Endodermal cell (in vitro differentiated cells): ENCODE results near the gene HLA-DRB5. TPM values are rescaled to one million over a fixed set of nuclear protein-coding genes. Genes with fewer than 3 reads are reported as not detected.
"Not testable (repeated sequence)": the region's sequence is repeated elsewhere in the genome, so short reads cannot be mapped to it uniquely, and the experiment has no call there.

ENCODE experiments used
- DNase-seq: peaks from one replicate; pipeline ENCODE4 v3.0.0-alpha.2; 2017
- H3K27ac ChIP-seq: 2 replicates; pipeline ENCODE4 v1.5.1; 2013; ENCODE audit warnings: mild to moderate bottlenecking, low read depth, low read length, moderate library complexity
- H3K27me3 ChIP-seq: 2 replicates; pipeline ENCODE4 v1.6.1; 2013; ENCODE audit warnings: mild to moderate bottlenecking, low read length, moderate library complexity; ENCODE audit not compliant: insufficient read depth, control insufficient read depth, poor library complexity, severe bottlenecking
- H3K36me3 ChIP-seq: 2 replicates; pipeline ENCODE4 v1.7.0; 2013; ENCODE audit warnings: mild to moderate bottlenecking, low read length, moderate library complexity; ENCODE audit not compliant: control insufficient read depth, insufficient read depth
- H3K4me1 ChIP-seq: one replicate; pipeline ENCODE4 v1.7.0; 2013; ENCODE audit warnings: low read length; ENCODE audit not compliant: control insufficient read depth, insufficient read depth
- H3K4me3 ChIP-seq: 2 replicates; pipeline ENCODE4 v1.5.1; 2013; ENCODE audit warnings: mild to moderate bottlenecking, low read length, moderate library complexity
- H3K9ac ChIP-seq: 2 replicates; pipeline ENCODE4 v1.6.1; 2013; ENCODE audit warnings: mild to moderate bottlenecking, low read length, moderate library complexity; ENCODE audit not compliant: poor library complexity, severe bottlenecking; ENCODE audit errors: extremely low read depth
- H3K9me3 ChIP-seq: 2 replicates; pipeline ENCODE4 v1.6.1; 2013; ENCODE audit warnings: mild to moderate bottlenecking, low read length, moderate library complexity; ENCODE audit not compliant: control insufficient read depth
- H3K27ac Mint-ChIP-seq: 2 replicates; pipeline ENCODE4 v1.8.0; 2020; ENCODE audit warnings: mixed read lengths
- H3K27me3 Mint-ChIP-seq: 2 replicates; pipeline ENCODE4 v1.8.0; 2021; ENCODE audit warnings: mild to moderate bottlenecking, mixed read lengths; ENCODE audit not compliant: insufficient read depth
- H3K36me3 Mint-ChIP-seq: 2 replicates; pipeline ENCODE4 v1.8.0; 2020; ENCODE audit warnings: low read depth, mixed read lengths
- H3K4me1 Mint-ChIP-seq: 2 replicates; pipeline ENCODE4 v1.8.0; 2020; ENCODE audit warnings: mixed read lengths
- H3K4me3 Mint-ChIP-seq: 2 replicates; pipeline ENCODE4 v1.8.0; 2020; ENCODE audit warnings: mild to moderate bottlenecking, moderate library complexity, mixed read lengths
- H3K9me3 Mint-ChIP-seq: 2 replicates; pipeline ENCODE4 v1.8.0; 2020; ENCODE audit warnings: mild to moderate bottlenecking, mixed read lengths
- CTCF ChIP-seq: fragments of 200-600 bp; sonication (generic); conservative IDR thresholded peaks from 2 replicates; pipeline ENCODE4 v1.5.0; 2021; ENCODE audit warnings: antibody characterized with exemption, mild to moderate bottlenecking
- WGBS, 2 experiments: methylation state at CpG; one replicate each; pipeline versions ENCODE4 v1.1.5 to v1.1.7; 2013; ENCODE audit warnings: missing lambda C conversion rate in 2 of 2, mixed read lengths in 1 of 2; ENCODE audit not compliant: insufficient coverage in 1 of 2, insufficient read length in 1 of 2; 5-methylcytosine and 5-hydroxymethylcytosine counted together
- total RNA-seq, 2 donors: library from RNA; stranded (reverse); fragmentation: NEBNext Ultra II Directional in 1 of 2; extraction: Animal tissue kit (Norgen Biotek cat#: 25700) in 1 of 2; gene quantifications; 2 replicates in 1 of 2; 3 replicates in 1 of 2; pipeline ENCODE4 v1.2.1, GENCODE V29; 2021

The HLA-DRB5 gene
- total RNA-seq, 2 donors from 2014 or later = 0.71 to 0.92 TPM

- H3K4me3 Mint-ChIP-seq = no peak overlapping the region
- no peak for TF ChIP-seq CTCF
- H3K4me1 ChIP-seq = no peaks in the 10 kb centered on the region
These were observed 23.1 kb upstream of the HLA-DRB5 start for GRCh38 chr6:32553037-32553742.

DNA sequence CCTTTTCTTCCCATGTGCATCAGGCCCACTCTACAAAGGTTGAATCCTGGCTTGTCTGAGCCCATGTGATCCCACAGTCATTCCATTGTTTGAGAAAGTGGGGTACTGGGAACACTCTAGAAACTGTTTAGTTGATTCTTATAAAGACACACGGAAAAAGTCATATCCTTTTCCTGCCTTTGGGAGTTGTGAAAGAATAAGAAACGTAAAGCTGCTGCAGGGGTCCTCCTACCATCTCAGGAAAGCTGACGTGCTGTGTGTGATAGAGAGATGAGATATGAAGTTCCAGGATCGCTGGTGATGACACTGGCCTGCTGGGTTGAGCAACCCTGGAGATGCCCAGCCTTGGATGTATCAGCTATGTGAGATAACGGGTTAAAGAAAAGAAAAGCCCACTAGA lies 21.3 kb upstream of the HLA-DRB5 start:
- Histone ChIP-seq H3K4me1 (no peaks in the 10 kb centered on the region), H3K4me3 (no peak overlapping the region), H3K36me3 (no peaks in the 10 kb centered on the region), H3K9ac (no peak overlapping the region), H3K27ac (no peak overlapping the region), H3K9me3 (no peaks in the 10 kb centered on the region), H3K27me3 (no peaks in the 10 kb centered on the region)
- H3K9me3 Mint-ChIP-seq = peaks cover 9% of the 10 kb centered on the region
- WGBS, 2 experiments = 0 to 67% methylated on average over 1 to 5 of the region's 5 CpGs
- no peak for DNase-seq
- TF ChIP-seq CTCF = no peak
- H3K27ac Mint-ChIP-seq = no peak overlapping the region
- peaks cover 6% of the 10 kb centered on the region for H3K27me3 Mint-ChIP-seq
- H3K36me3 Mint-ChIP-seq = peaks cover 1% of the 10 kb centered on the region
- H3K4me3 Mint-ChIP-seq = no peak overlapping the region
- H3K4me1 Mint-ChIP-seq = peaks cover 15% of the 10 kb centered on the region

More at GRCh38 chr6:32553037-32553742, 23.1 kb upstream of the HLA-DRB5 start:
- 67 to 83% methylated on average over 1 to 5 of the region's 5 CpGs for WGBS, 2 experiments
- Histone ChIP-seq H3K9me3 (no peaks in the 10 kb centered on the region), H3K9ac (no peak overlapping the region), H3K27me3 (no peaks in the 10 kb centered on the region), H3K27ac (no peak overlapping the region), H3K36me3 (no peaks in the 10 kb centered on the region), H3K4me3 (no peak overlapping the region)
- Mint-ChIP-seq H3K4me1 (peaks cover 15% of the 10 kb centered on the region), H3K27ac (no peak overlapping the region), H3K36me3 (peaks cover 1% of the 10 kb centered on the region), H3K9me3 (peaks cover 2% of the 10 kb centered on the region), H3K27me3 (peaks cover 6% of the 10 kb centered on the region)
- DNase-seq = no peak

DNA sequence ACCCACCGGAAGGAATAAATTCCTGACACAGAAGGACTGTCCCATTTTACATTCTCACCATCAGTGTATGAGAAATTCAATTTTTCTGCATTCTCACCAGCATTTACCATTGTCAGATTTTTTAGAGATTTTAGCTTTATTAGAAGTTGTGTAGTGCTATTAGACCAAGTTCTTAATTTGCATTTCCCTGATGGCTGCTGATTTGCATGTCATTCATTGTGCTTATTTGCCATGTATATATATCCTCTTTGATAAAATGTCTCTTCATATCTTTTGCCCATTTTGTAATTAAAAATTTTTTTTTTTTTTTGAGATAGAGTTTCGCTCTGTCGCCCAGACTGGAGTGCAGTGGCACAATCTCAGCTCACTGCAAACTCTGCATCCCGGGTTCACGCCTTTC lies 9.8 kb upstream of the HLA-DRB5 start:
- no peaks in the 10 kb centered on the region for H3K36me3 ChIP-seq
- Mint-ChIP-seq H3K27ac (no peak overlapping the region), H3K9me3 (peaks cover 21% of the 10 kb centered on the region), H3K4me3 (no peak overlapping the region), H3K27me3 (peaks cover 27% of the 10 kb centered on the region), H3K4me1 (no peaks in the 10 kb centered on the region), H3K36me3 (no peaks in the 10 kb centered on the region)
- no peak overlapping the region for H3K4me3 ChIP-seq
- DNase-seq = no peak
- no peaks in the 10 kb centered on the region for H3K4me1 ChIP-seq
- peaks cover 12% of the 10 kb centered on the region for H3K9me3 ChIP-seq
- H3K27ac ChIP-seq = no peak overlapping the region
- H3K27me3 ChIP-seq = no peaks in the 10 kb centered on the region
- 97 to 100% methylated on average over 1 to 5 of the region's 5 CpGs for WGBS, 2 experiments
- TF ChIP-seq CTCF = no peak
- H3K9ac ChIP-seq = no peak overlapping the region

- H3K9me3 ChIP-seq, H3K36me3 Mint-ChIP-seq, H3K9ac ChIP-seq, H3K27me3 ChIP-seq, H3K27ac ChIP-seq, H3K4me3 Mint-ChIP-seq, DNase-seq, H3K27ac Mint-ChIP-seq, H3K4me3 ChIP-seq, H3K4me1 ChIP-seq, H3K4me1 Mint-ChIP-seq, H3K36me3 ChIP-seq: not testable (repeated sequence)
- peaks cover 48% of the 10 kb centered on the region for H3K27me3 Mint-ChIP-seq
- 23 to 42% methylated on average over 2 to 3 of the region's 3 CpGs for WGBS, 2 experiments
- peaks cover 25% of the 10 kb centered on the region for H3K9me3 Mint-ChIP-seq
These were observed 325 bp upstream of the HLA-DRB5 start for GRCh38 chr6:32530431-32530793.
